ENCODE data around the gene USP30.
"Not testable (repeated sequence)": the region's sequence is repeated elsewhere in the genome, so short reads cannot be mapped to it uniquely, and the experiment has no call there.

The USP30 gene, protein sequence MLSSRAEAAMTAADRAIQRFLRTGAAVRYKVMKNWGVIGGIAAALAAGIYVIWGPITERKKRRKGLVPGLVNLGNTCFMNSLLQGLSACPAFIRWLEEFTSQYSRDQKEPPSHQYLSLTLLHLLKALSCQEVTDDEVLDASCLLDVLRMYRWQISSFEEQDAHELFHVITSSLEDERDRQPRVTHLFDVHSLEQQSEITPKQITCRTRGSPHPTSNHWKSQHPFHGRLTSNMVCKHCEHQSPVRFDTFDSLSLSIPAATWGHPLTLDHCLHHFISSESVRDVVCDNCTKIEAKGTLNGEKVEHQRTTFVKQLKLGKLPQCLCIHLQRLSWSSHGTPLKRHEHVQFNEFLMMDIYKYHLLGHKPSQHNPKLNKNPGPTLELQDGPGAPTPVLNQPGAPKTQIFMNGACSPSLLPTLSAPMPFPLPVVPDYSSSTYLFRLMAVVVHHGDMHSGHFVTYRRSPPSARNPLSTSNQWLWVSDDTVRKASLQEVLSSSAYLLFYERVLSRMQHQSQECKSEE

DNA sequence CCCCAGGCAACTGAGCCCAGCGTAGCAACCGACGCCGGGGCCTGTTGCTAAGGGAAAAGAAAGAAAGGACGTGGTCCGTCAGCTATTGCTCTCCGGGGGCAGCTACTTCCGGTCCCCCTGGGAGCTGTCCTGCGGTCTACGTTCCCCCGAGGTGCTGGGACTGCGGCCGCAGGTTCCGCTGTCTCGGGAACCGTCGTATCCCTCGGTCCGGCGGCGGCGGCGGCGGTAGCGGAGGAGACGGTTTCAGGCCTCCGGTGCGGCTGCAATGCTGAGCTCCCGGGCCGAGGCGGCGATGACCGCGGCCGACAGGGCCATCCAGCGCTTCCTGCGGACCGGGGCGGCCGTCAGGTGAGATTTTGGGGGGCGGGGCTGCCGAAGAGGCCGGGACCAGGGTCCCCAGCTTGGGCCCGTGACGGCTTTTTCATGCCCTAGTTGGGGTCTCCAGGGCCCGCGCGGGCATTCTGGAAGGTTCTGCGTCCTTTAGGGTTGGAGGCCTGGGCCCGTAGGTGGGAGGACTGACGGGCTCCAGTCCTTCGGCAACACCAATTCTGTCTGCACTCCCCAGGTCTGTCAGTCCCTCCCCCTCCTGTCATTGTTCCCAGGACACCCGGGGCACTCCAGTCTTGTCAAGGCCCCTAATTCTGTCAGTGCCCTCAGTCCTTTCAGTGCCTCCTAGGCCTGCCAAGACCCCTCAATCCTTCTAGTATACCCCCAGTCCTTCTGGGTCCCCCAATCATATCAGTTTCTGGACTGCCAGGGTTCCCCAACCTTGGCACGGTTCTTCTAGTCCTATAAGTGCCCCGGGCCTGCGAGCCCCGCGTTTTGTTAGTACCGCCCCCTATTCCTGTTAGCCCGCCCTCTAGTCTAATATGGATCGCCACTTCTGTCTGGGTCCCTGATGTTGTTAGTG, at the start of gene USP30:
TSS of gene USP30 (plus strand) at position 163 of the 910 bp plus-strand sequence. CDS start at position 266, 103 bp downstream.
- DNase-seq = peak; percentile 91

DNA sequence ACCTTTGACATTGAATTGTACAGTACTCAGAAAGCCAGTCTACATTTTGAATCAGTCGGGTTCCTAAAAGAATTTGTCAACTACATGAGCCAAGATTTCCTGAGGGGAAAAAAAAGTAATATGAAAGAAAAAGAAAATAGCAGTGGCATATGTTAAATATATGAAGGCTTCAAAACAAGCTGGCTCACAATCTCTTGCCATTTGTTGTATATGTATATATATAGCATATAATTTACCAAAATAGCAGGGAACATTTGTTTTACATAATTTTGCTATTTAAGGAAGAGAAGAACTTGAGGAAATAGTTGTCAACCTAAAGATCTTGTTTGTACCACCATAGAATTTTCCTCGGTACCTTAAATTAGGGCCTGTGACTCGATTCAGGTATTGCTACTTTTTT, 48.4 kb upstream of the USP30 start:
- DNase-seq = no peak

DNA sequence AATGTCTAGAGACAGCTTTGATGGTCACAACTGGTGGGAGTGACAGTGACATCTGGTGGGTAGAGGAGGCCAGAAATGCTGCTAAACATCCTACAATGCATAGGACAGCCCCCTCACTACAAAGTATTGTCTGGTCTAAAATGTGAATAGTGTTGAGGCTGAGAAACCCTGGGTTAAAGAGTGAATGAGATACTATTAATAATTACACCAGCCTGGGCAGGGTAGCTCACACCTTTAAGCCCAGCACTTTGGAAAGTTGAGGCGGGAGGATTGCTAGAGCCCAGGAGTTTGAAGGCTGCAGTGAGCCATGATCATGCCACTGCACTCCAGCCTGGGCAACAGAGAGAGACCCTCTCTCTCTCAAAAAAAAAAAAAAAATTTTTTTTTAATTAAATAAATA, 42.6 kb upstream of the USP30 start:
- peak; percentile 21 for DNase-seq

DNA sequence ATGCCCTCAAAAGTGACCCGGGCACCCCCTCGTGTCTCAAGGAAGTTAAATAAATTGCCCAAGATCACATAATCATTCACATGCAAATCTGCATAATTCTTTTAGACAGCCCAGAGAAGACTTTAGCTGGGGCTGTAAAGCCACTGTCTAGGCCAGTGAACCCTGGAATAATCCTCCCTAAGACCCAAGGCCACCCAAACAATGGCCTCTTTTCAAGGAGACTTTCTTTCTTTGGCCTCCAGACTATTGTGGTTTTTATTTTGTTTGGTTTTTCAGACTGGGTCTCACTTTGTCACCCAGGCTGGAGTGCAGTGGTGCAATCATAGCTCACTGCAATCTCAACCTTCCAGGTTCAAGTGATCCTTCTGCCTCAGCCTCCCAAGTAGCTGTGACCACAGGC, 42.1 kb upstream of the USP30 start:
- peak; percentile 58 for DNase-seq

DNA sequence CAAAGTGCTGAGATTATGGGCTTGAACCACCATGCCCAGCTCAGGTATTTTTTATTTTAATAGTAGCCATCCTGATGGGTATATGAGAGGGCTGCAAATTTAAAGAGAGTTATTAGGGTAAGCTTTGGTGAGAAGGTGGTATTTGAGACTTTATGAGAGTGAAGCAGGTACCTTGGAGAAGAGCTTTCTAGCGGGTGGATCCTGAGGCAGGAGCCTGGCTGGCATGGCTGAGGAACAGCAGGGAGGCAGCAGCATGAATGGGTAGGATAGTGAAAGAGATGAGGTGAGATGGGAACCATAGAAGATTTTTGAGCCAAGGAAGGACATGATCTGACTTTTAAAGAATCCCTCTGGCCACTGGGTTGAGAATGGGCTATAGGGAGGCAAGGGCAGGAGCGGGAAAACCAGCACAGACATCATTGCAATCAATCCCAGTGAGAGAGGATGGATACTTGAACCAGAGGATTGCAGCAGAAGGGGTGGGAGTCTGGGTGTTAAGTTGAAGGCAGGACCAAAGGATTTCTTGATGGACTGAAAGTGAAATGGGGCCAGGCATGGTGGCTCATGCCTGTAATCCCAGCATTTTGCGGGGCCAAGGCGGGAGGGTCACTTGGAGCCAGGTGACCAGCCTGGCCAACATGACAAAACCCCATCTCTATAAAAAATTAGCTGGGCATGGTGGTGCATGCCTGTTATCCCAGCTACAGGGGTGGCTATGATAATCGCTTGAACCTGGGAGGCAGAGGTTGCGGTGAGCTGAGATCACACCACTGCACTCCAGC, 37.2 kb upstream of the USP30 start:
- no peak for DNase-seq

DNA sequence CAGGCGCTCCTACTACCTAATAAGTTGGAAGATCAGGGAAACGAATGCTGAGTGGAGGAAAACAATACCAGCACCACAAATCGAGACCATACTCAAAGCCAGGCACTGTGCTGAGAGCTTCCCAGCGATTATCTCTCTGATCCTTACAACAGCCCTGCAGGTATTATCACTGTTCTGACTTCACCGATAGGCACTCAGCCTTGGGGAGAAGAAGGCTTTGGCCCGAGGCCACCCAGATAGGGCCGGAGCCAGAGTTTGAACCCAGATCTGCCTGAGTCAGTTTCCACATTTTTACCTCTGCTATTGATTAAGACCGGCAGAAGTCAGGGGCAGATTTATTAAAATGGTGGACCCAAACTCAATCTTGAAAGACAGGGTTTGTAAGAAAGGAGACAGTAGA, 36.4 kb upstream of the USP30 start:
- DNase-seq = no peak

DNA sequence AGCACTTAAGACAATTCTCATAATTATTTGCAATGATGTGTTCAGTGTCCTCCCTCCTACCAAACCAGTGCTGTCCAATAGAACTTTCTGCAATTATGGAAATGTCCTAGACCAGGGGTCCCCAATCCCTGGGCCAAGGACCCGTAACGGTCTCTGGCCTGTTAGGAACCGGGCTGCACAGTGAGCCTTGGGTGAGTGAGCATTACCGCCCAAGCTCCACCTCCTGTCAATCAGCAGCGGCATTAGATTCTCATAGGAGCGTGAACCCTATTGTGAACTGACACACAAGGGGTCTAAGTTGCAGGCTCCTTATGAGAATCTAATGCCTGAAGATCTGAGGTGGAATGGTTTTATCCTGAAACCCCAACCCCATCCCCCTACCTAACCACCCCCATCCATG, 35.4 kb upstream of the USP30 start:
- DNase-seq = peak; percentile 11

DNA sequence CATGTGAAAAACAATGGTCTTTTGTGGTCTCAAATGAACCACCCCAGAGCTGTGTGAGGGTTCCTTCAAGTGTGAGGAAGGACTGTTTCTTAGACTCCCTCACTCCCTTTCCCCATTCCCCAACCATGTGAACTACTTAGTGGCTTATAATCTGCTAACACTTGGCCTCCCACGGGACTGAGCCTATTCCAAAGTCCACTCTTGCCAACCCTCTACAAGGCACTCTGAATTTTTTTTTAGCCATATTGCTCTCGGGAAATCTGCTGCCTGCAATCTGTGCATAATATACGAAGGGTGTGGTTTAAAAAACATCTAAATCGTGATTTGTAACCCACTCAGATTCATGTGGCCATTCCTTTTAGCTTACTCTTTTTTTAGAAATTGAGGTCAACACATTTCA, 34.1 kb upstream of the USP30 start:
- DNase-seq = peak; percentile 84

DNA sequence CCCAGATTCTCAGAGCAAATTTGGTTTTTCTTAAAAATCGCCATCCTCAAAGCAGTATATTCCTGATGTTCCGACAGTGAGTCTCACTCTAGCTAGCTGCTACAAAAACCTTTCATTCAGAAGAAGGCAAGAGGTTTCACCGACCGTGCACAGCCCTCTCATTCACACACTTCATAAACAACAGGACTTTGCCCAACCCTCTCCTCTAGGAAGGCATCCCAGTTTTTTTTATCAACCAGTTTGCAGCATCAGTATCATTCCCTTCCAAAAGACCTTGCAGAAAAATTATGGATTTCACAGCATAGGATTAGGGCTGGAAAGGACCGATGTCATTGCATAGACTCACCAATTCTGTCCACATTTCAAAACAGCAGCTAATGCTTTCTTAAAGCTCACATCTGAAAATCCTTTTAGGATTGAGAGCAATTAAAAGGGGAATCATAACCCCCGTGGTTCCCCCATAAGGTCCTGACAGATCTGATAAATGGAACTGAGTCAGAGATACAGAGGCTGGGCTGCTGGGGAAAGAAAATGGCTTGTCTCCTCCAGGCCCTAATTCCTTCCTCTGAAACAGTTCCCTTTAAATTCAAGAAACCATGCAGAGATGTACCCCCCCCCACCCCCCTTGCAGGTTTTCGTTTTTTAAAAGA, 32.1 kb upstream of the USP30 start:
- peak; percentile 77 for DNase-seq

DNA sequence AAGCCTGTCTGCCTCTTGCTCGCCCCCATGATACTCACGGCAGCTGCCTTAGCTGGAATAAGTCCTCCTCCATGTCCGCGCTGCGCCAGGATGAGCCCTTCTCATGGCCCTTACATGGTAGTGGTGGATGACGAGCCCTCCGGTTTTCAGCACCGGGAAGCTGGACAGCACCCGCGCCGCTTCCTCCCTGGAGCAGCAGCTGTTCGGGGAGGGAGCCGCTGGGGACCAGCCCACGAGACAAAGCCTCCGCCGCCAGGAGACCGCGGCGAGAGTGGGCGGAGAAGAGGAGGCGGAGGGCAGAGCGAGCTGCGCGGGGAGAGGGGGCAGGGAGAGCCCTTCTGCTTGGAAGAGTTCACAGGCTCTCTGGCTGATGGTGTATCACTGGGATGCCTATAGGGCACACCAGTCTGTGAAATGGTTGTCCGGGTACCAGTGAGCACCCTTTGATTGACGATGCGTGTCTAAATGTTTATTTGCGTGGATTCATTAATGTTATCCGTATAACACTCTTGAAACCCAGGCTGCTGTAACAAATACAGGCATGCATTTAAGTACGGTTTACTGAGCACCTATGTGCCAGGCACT, 31.5 kb upstream of the USP30 start, which contains the start of gene SVOP:
TSS of gene SVOP (minus strand) at position 273 of the 585 bp plus-strand sequence. CDS start at position 73, 200 bp downstream.
- DNase-seq = peak; percentile 97

DNA sequence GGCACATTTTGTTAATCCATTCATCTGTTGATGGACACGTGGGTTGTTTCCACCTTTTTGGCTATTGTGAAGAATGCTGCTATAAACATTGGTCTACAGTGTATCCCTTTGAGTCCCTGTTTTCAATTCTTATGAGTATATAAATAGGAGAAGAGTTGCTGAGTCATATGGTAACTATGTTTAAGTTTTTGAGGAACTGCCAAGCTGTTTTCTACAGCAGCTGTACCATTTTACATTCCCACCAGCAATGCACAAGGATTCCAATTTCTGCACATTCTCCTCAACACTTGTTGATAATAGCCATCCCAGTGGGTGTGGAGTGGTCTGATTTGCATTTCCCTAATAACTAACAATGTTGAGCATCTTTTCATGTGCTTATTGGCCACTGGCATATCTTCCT, 24.6 kb upstream of the USP30 start:
- no peak for DNase-seq

DNA sequence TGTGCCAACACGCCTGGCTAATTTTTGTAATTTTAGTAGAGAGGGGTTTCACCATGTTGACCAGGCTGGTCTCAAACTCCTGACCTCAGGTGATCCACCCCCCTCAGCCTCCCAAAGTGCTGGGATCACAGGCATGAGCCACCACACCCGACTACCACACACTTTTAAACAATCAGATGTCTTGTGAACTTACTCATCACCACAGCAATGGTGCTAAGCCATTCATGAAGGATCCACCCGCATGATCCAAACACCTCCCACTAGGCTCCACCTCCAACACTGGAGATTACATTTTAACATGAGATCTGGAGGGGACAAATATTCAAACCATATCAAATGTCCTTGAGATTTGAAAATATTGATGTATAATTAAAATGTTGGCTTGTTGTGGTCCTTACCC, 23.8 kb upstream of the USP30 start:
- DNase-seq = not testable (repeated sequence)

DNA sequence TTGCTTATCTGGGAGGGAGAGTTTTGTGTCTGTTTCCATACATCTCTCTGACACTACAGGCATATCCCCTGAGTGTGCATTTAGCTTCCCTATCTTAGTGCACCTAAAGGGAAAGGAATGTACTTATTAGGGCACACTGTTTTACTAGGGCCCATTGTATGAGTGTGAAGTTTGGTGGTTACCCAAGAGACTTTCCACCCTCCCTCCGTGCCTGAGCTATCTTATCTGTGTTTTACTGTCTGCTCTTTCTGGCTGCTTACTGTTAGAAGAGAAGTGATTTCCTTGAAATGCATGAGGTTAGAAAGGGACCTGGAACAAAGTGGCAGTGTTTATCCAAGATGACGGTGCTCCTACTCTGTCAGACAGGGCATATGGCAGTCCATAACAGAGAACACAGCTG, 23.0 kb upstream of the USP30 start:
- no peak for DNase-seq

DNA sequence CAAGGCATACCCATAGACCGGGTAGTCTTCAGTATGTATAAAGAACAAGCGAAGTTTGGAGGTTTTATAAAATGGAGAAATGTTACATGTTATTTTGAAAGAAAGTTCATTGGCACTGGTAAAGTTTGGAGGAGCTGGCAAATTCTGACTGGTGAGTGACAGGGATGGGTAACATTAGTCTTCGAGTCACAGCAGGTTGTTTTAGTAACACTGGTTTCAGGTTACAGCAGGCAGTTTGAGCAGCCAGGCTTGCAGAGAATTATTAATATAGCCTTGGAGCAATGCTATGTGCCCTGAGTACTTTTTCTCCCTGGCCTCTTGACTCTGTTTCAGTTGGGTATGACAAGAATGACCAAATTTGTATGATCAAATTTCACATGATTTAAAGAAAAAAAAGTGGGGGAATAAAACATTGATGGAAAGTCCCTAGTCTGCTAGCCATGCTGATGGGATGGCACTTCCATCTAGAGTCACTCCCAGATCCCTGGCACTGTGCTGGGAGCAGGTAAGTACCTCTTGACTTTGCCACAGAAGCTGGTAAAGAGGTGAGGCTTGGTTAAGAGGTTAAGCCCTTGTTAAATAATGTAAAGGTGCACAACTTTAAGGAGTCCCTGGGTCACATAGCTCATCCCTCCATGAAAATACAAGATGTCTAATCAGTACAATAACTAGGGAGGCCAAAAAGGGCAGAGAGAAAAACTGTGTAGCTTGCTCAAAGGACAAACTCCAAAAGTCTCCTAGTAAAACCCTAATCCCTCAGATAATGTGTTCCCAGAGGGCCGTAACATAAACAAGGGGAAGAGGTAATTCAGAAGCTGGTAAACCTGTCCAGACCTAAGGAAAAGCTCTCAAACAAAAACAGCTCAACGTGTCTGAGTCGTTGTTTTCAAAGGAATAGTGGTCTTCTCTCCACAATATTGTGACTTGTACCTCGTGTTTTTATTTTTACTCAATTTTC, 18.9 kb upstream of the USP30 start:
- DNase-seq = peak; percentile 19

DNA sequence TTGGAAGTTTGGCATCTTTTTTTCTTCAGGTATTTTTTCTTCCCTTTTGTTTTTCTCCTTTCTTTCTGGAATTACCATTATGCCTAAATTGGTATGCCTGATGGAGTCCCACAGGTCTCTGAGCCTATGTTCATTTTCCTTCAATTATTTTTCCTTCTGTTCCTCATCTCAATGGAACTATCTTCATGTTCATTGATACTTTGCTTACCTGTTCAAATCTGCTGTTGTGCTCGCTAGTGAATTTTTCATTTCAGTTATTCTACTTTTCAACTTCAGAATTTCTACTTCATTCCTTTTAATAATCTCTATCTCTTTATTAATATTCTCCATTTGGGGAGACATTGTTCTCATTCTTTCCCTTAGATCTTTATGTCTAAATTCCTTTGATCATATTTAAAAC, 15.4 kb upstream of the USP30 start:
- DNase-seq = no peak

DNA sequence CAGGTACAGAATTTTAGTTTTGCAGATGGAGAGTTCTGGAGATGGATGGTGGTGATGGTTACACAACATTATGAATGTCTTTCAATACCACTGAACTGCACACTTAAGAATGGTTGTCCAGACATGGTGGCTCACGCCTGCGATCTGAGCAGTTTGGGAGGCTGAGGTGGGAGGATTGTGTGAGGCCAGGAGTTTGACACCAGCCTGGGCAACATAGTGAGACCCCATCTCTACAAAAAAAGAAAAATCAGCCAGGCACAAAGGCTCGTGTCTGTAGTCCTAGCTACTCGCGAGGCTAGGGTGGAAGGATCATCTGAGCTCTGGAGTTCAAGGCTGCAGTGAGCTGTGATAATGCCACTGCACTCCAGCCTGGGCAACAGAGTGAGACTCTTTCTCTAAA, 8.1 kb upstream of the USP30 start:
- no peak for DNase-seq

DNA sequence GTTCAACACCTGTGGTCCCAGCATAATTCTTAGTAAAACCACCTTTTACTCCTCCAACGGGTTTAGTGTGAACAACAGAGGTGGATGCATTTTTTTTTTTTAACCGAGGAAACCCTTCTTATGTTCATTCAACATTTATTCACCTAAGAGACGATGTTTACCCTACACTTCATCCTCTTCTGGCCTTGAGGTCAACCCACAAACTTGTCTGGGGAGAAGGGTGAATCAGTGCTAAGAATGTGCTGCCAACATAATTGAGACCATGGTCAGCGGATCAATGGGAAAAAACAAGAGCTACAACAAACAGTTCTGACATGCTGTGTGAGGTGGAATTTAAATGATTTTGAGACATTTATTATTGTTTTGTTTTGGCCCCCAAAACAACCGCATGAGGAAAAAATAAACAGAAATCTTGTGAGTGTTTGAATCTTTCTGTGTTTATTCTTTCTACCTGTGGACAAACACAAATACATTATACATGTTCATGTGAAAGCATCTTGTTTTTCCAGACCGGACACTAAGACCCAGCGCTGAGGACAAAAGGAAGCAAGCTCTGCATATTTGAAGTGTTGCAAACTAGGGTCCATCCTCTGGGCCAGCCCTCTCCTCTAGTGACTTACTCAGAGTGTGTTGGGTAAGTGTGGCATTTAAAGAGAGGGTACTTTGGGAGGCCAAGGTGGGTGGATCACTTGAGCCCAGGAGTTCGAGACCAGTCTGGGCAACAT, 5.1 kb upstream of the USP30 start:
- DNase-seq = no peak

DNA sequence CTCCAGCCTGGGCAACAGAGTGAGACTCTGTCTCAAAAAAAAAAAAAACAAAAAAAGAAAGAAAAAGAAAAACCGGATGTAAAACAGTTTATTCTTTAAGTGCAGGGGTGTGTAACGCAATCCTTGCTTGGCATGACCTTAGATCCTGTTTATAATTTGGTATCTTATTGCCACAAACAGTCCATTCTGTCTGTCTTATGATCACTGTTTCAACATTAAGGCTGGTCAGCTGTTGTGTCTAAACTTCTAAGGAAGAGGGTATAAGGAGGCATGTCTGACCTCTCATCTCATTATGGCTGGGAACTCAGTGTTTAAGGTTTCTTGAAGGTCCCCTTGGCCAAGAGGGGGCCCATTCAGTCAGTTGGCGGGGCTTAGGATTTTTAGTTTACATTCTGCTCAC, 3.7 kb upstream of the USP30 start:
- DNase-seq = not testable (repeated sequence)

DNA sequence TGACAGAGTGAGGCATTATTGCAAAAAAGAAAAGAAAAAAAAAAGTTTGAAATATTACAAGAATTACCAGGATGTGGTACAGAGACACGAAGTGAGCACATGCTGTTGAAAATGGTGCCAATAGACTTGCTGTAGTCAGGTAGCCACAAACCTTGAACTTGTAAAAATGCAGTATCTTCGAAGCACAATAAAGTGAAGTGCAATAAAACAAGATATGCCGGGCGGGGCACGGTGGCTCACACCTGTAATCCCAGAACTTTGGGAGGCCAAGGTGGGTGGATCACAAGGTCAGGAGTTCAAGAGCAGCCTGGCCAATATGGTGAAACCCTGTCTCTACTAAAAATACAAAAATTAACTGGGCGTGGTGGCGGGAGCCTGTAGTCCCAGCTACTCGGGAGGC, 2.6 kb upstream of the USP30 start:
- DNase-seq = not testable (repeated sequence)

DNA sequence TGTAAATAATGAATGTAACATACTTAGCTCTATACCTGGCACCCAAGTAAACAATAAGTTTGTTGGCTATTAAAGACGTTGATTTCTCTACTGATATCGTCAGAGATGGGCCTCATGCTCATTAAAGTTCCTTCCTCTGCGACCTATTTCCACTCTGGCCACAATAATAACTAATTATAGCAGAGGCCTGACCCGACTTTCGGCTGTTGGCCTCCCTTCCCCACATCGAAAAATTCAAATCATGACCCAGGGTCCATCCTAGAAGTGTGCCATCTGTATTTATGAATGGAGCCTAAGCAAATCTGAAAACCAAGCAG, 321 bp upstream of the USP30 start:
- DNase-seq = no peak

Measured in NCI-H82 (cell line).